ENCODE measurements around the gene KRTAP1-5.

The KRTAP1-5 gene

DNA sequence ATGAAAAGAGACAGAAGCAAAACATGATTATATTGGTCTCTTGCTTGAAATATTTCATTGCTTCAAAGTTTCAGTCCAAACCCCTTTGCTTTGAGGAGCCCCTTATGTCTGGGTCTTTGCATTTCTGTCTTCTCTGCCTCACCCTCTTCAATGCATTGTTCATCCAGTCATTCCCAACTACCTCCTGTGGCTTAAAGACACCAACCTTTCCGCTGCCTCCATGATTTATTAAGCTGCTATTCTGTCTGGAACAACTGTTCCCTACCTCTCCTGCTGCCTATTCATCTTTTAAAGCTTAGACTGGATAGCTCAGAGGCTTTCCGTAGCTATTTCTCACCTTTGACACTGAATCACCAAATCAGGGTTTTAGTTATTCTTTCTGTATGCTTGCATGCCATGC lies 29.6 kb downstream of the KRTAP1-5 start:
- no peaks in the 10 kb centered on the region for H3K27me3 ChIP-seq (ENCODE audit: control insufficient read depth, insufficient read depth, low read length)
- H2AFZ ChIP-seq, result no peak overlapping the region
- TF ChIP-seq, protein P1, sequence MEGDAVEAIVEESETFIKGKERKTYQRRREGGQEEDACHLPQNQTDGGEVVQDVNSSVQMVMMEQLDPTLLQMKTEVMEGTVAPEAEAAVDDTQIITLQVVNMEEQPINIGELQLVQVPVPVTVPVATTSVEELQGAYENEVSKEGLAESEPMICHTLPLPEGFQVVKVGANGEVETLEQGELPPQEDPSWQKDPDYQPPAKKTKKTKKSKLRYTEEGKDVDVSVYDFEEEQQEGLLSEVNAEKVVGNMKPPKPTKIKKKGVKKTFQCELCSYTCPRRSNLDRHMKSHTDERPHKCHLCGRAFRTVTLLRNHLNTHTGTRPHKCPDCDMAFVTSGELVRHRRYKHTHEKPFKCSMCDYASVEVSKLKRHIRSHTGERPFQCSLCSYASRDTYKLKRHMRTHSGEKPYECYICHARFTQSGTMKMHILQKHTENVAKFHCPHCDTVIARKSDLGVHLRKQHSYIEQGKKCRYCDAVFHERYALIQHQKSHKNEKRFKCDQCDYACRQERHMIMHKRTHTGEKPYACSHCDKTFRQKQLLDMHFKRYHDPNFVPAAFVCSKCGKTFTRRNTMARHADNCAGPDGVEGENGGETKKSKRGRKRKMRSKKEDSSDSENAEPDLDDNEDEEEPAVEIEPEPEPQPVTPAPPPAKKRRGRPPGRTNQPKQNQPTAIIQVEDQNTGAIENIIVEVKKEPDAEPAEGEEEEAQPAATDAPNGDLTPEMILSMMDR (IDR thresholded peaks at IDR 0.05), result no peak
- H3K9ac ChIP-seq, result no peak overlapping the region
- no peaks in the 10 kb centered on the region for H3K4me1 ChIP-seq
- H3K4me2 ChIP-seq (ENCODE audit: low read length), result no peak overlapping the region
- H3K79me2 ChIP-seq, result no peaks in the 10 kb centered on the region
- no peaks in the 10 kb centered on the region for H3K36me3 ChIP-seq (ENCODE audit: control insufficient read depth, insufficient read depth, low read length)
- no peaks in the 10 kb centered on the region for H3K9me3 ChIP-seq (ENCODE audit: control insufficient read depth, low read length)
- no peak overlapping the region for H3K4me3 ChIP-seq (ENCODE audit: low read depth, low read length)
- no peak overlapping the region for H3K27ac ChIP-seq

DNA sequence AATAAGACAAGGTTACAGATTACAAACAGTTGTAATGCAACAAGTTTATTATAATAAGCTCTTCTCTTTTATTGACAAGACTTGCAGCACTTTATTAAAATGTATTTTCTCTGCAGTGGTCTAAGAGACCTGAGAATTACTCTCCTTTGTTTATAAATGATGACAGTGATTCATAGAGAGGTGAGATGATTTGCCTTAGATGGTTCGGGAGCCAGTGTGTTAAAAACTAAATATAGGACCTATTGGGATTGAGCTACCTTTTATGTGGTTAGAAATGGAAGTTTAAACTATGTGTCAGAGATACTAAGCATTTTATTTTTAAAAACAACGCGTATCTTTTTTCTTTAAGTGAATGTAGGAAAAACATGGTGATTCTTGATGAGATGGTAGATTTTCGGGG lies 30.2 kb downstream of the KRTAP1-5 start:
- Histone ChIP-seq H3K9me3 (ENCODE audit: control insufficient read depth, low read length) (no peaks in the 10 kb centered on the region), H3K27ac (no peak overlapping the region), H3K4me3 (ENCODE audit: low read depth, low read length) (no peak overlapping the region), H3K4me1 (no peaks in the 10 kb centered on the region), H3K27me3 (ENCODE audit: control insufficient read depth, insufficient read depth, low read length) (no peaks in the 10 kb centered on the region), H3K79me2 (no peaks in the 10 kb centered on the region), H3K4me2 (ENCODE audit: low read length) (no peak overlapping the region), H3K36me3 (ENCODE audit: control insufficient read depth, insufficient read depth, low read length) (no peaks in the 10 kb centered on the region), H2AFZ (no peak overlapping the region), H3K9ac (no peak overlapping the region)
- TF ChIP-seq, protein P1 (IDR thresholded peaks at IDR 0.05), result no peak

DNA sequence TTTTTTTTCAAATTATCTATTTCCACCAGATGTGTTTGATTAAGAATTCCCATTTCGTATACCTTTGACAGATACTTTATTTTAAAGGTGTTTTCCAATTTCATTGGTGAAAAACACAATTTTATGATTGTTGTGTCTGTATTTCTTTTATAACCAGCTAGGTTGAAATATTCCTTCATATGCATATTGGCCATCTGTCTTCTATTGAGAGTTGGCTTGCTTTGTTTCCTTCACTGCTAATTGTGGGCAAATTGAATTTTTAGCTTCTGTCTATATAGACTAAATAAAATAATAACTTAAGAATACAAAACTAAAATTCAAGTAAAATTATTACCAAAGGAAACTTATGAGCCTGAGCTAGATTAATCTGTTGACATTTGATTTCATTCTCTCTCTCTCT lies 31.9 kb downstream of the KRTAP1-5 start:
- no peaks in the 10 kb centered on the region for H3K9me3 ChIP-seq (ENCODE audit: control insufficient read depth, low read length)
- no peaks in the 10 kb centered on the region for H3K79me2 ChIP-seq
- no peaks in the 10 kb centered on the region for H3K4me1 ChIP-seq
- no peak overlapping the region for H3K9ac ChIP-seq
- H2AFZ ChIP-seq, result no peak overlapping the region
- TF ChIP-seq, protein P1 (IDR thresholded peaks at IDR 0.05), result no peak
- no peak overlapping the region for H3K4me2 ChIP-seq (ENCODE audit: low read length)
- no peak overlapping the region for H3K4me3 ChIP-seq (ENCODE audit: low read depth, low read length)
- H3K27me3 ChIP-seq (ENCODE audit: control insufficient read depth, insufficient read depth, low read length), result no peaks in the 10 kb centered on the region
- H3K27ac ChIP-seq, result no peak overlapping the region
- no peaks in the 10 kb centered on the region for H3K36me3 ChIP-seq (ENCODE audit: control insufficient read depth, insufficient read depth, low read length)

DNA sequence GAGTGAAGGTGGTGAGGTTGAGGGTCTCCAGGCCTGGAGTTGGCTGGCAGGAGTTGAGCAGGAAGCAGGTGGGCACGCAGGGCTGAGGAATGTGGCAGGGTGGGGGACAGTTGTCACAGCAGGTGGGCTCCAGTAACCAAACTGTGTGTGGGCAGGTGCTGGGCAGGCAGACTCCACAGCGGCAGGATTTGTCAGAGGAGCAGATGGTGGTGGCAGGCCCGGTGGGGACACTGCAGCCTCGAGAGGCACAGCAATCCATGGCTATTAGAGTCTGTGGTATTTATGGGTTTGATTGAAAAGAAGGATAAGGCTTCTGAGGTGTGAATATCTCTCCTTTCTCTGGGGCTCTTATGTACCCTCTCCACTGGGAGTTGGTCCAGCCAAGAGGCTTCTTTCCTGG lies 33.2 kb downstream of the KRTAP1-5 start, which contains the start of gene KRTAP3-3:
Gene KRTAP3-3, minus strand, starts transcription at position 326 of the 400 bp plus-strand sequence. Its CDS starts 67 bp downstream, at position 259.
- Histone ChIP-seq H3K4me1 (no peaks in the 10 kb centered on the region), H3K36me3 (ENCODE audit: control insufficient read depth, insufficient read depth, low read length) (no peaks in the 10 kb centered on the region), H3K9me3 (ENCODE audit: control insufficient read depth, low read length) (no peaks in the 10 kb centered on the region), H3K79me2 (no peaks in the 10 kb centered on the region), H3K4me3 (ENCODE audit: low read depth, low read length) (no peak within 1 kb of the TSS), H3K4me2 (ENCODE audit: low read length) (no peak within 1 kb of the TSS), H2AFZ (no peak within 1 kb of the TSS), H3K27ac (no peak within 1 kb of the TSS), H3K9ac (no peak within 1 kb of the TSS), H3K27me3 (ENCODE audit: control insufficient read depth, insufficient read depth, low read length) (no peaks in the 10 kb centered on the region)
- TF ChIP-seq, protein P1 (IDR thresholded peaks at IDR 0.05), result no peak

DNA sequence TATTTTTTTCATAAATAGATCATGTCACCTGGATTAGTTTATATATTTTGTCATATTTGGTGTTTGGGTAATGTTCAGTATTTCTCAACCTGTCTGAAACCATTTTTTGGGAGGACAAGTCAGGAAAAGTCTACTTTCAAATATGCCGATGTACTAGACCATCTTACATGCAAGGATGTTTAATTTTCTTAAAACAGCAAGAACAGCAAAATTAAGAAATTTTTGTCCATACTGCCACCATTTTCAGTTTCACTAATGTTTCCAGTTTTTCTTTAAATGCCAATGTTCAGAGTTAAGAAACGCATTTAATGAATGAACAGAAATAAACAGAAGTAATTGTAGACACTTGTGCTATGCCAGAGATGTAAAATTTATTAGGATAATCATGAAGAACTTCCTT lies 33.9 kb downstream of the KRTAP1-5 start:
- no peak overlapping the region for H3K4me3 ChIP-seq (ENCODE audit: low read depth, low read length)
- H3K36me3 ChIP-seq (ENCODE audit: control insufficient read depth, insufficient read depth, low read length), result no peaks in the 10 kb centered on the region
- H3K4me2 ChIP-seq (ENCODE audit: low read length), result no peak overlapping the region
- H3K9ac ChIP-seq, result no peak overlapping the region
- no peaks in the 10 kb centered on the region for H3K9me3 ChIP-seq (ENCODE audit: control insufficient read depth, low read length)
- TF ChIP-seq, protein P1 (IDR thresholded peaks at IDR 0.05), result no peak
- no peak overlapping the region for H3K27ac ChIP-seq
- H3K27me3 ChIP-seq (ENCODE audit: control insufficient read depth, insufficient read depth, low read length), result no peaks in the 10 kb centered on the region
- H3K4me1 ChIP-seq, result no peaks in the 10 kb centered on the region
- H2AFZ ChIP-seq, result no peak overlapping the region
- no peaks in the 10 kb centered on the region for H3K79me2 ChIP-seq
